Gastrocnemius medialis (tissue), 4 donors: ENCODE measurements around the gene CNIH4.

Source experiments
- POLR2A ChIP-seq, 2 donors: fragments of 450-650 bp; IDR thresholded peaks; one replicate each; pipeline ENCODE4 v1.6.1; 2017; ENCODE audit warnings: antibody characterized with exemption in 2 of 2, mild to moderate bottlenecking in 2 of 2, moderate library complexity in 2 of 2
- TF ChIP-seq, protein P1 (sequence below), 5 experiments: fragments of 450-650 bp in 3 of 5; fragments of 200-600 bp in 2 of 5; sonication (generic) in 2 of 5; IDR thresholded peaks in 4 of 5; conservative IDR thresholded peaks in 1 of 5; 1 replicate in 4 of 5; 2 replicates in 1 of 5; pipeline ENCODE4 v1.5.1; 2016 to 2019; ENCODE audit warnings: antibody characterized with exemption in 5 of 5, mild to moderate bottlenecking in 3 of 5, moderate library complexity in 3 of 5

DNA sequence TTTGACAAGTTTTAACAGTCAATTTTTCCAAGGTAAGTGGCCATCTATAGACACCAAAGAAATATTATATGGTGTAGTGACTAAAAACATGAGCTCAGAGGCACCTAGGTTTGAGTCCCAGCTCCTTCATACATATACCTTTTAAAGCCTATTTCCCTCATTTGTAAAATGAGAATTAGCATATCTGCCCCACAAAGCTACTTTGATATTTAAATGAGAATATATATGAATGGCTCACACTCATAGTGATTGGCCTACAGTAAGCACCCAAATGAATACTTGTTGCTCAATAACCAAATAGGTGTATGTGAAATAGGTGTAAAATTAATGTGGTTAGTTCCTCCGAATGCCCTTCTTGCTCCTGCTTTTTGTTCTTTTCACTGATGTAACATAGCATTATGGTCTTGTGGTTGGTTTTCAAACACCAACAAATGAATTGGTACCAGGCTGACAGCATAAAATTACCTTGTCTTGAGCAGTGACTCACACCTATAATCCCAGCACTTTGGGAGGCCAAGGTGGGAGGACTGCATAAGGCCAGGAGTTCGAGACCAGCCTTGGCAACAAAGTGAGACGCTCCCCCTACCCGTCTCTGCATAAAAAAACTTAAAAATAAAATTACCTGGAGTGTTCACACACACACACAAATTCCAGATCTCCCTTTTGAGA, 25.3 kb downstream of the CNIH4 start:
- TF ChIP-seq, protein P1, sequence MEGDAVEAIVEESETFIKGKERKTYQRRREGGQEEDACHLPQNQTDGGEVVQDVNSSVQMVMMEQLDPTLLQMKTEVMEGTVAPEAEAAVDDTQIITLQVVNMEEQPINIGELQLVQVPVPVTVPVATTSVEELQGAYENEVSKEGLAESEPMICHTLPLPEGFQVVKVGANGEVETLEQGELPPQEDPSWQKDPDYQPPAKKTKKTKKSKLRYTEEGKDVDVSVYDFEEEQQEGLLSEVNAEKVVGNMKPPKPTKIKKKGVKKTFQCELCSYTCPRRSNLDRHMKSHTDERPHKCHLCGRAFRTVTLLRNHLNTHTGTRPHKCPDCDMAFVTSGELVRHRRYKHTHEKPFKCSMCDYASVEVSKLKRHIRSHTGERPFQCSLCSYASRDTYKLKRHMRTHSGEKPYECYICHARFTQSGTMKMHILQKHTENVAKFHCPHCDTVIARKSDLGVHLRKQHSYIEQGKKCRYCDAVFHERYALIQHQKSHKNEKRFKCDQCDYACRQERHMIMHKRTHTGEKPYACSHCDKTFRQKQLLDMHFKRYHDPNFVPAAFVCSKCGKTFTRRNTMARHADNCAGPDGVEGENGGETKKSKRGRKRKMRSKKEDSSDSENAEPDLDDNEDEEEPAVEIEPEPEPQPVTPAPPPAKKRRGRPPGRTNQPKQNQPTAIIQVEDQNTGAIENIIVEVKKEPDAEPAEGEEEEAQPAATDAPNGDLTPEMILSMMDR (IDR thresholded peaks at IDR 0.05 in 4 of 5, conservative IDR thresholded peaks at IDR 0.05 in 1 of 5): no peak
- no peak for TF ChIP-seq POLR2A (IDR thresholded peaks at IDR 0.05)
